IPS-NIHi11 (cell line): ENCODE measurements around the gene RAB36.

Experiments used
- DNase-seq: peaks from one replicate; pipeline ENCODE4 v3.0.0; 2012; ENCODE audit warnings: mixed read lengths, low spot score

The RAB36 gene

DNA sequence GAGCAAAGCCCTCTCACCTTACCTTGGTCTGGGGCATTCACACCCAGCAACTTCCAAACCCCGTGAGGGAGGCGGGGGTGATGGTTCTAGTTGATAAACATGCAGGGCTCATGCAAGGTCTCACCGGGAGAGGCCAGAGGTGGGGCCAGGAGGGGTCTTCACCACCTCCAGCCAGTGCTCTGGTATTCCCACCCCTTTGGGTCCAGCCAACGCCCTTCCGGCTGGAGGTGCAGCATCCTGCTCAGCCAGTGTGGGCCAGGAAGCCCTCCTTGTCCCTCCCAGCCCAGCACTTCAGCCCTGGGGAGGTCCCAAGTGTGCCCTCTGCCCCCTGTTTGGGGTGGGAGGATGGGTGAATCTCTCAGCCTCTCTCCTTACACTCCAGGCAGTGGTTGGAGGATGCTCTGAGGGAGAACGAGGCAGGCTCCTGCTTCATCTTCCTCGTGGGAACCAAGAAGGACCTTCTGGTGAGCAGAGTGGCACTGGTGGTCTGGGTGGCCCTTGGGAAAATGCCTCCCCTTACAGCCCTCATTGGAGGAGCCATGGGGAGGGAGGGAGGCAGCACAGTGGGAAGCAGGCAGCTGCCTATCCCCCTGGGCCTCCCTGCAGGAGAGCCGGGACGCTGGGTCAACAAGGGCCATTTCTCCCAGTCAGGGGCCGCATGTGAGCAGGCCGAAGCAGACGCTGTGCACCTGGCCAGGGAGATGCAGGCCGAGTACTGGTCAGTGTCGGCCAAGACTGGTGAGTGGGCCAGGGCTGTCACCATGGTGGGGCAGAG, 13.4 kb downstream of the RAB36 start:
- DNase-seq: no peak

DNA sequence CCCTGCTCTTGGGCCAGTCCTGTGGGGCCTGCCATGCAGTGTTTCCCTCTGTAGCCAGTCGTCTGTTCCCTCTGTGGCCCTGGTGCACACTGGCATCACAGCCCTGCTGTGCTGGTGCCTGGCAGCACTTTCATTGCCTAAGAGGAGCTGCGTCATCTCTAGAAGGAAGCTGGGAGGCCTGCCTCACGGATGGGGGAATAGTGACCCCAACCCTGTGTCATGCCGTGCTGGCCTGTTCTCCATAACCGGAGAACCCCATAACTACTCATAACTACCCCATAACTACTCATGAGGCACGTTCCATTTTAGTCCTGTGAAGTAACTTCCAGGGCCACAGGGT, 14.0 kb downstream of the RAB36 start:
- no peak for DNase-seq

DNA sequence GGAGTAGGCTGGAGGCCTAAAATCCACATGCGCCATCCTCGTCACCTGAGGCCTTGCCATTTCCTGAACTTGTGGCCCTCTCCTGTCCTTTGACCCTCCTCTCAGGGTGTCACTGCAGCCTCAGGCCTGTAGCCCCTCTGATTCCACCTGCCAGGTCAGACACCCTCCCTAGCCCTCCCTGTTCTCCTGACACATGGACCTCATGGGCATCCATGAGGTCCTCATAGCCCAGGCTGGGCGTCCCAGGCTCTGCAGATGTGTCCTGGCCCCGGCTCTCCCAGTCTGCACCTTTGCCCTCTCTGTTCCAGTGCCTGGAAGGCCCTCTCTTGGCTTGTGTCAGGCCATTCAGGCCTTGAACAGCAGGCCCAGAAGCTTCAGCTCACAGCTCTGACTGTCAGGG, 15.8 kb downstream of the RAB36 start:
- DNase-seq: no peak

DNA sequence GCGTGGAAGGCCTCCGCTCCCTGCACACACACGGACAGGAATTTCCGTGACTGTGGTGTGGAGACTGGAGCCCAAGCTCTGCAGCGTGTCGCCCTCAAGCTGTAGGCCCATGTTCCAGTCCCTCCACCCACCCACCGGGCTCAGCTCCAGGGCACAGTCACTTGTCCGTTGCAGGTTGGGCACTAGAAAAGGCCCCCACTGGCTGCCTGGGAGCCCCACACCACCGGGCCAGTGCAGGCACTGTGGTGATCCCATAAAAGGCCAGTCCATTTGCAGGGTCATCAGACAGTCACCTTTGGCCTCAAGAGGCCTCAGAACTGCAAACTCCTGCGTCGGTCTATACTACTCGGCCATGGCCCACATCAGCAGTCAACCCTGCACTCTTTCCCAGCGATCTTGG, 16.3 kb downstream of the RAB36 start:
- no peak for DNase-seq

DNA sequence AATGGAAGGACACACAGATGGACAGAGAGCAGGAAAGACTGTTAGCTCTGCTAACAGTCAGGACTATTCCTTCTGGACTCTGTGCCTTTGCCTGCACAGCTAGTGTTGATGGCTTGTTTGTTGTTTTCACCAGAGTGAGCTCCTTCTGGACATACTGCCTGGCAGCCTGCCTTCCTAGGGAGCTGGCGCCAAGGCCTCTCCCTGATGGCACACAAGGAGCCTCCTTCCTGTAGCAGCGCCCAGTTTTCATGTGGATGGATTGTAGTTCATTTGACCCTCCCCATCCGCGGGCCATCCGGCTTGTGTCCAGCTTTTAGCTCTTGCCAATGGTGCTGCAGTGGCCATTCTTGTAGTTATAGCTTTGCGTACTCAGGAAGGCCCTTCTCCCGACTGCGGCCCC, 18.4 kb downstream of the RAB36 start:
- DNase-seq: no peak

DNA sequence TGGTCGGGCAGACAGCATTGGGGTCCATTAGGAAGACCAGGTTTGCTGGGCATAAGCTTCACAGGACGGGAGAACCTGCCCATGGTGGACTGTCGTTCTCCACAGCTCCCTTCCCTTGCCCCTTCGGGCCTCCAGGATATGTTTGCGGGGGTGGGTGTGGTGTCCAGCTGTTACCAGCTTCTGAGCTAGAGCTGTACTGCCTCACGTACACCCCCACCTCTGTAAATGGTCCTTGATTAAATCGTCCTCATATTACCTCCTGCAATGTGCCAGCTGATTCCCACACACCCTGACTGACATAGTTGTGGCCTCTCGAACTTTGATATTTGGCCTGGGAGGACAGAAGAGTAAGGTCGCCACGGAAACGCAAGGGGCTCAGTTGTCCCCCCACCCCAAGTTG, 18.8 kb downstream of the RAB36 start:
- DNase-seq: no peak

DNA sequence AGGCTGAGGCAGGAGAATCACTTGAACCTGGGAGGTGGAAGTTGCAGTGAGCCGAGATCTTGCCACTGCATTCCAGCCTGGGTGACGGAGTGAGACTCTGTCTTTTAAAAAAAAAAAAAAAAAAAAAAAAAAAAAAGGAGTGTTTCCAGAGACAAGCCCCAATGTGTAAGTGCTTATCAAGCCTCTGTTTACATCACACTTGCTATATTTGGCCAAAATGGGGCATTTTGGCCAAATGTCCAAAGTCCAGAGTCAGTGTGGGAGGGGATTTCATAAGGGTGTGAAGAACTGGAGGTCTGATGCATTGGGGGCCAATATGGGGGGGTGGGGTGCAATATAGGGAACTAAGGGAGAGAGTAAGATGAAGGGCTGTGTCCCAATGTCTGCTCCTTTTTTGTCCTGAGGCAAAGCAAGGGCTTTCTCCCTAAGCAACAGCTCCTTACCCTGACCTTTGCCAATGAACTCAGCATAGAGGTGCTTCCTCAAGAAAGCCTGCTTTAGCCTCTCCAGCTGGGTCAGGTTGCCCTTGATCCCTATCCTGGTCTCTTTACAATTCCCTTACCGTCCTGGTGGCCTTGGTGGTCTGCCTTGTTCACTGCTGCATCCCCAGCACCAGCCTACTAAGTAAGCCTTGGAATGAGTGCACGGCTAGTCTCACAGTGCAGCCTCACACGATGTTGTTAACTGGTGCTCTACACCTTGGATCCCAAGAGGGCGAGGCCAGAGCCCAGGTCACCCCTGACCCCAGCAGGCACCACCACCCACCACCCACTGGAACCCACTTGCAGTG, 21.0 kb downstream of the RAB36 start:
- no peak for DNase-seq

DNA sequence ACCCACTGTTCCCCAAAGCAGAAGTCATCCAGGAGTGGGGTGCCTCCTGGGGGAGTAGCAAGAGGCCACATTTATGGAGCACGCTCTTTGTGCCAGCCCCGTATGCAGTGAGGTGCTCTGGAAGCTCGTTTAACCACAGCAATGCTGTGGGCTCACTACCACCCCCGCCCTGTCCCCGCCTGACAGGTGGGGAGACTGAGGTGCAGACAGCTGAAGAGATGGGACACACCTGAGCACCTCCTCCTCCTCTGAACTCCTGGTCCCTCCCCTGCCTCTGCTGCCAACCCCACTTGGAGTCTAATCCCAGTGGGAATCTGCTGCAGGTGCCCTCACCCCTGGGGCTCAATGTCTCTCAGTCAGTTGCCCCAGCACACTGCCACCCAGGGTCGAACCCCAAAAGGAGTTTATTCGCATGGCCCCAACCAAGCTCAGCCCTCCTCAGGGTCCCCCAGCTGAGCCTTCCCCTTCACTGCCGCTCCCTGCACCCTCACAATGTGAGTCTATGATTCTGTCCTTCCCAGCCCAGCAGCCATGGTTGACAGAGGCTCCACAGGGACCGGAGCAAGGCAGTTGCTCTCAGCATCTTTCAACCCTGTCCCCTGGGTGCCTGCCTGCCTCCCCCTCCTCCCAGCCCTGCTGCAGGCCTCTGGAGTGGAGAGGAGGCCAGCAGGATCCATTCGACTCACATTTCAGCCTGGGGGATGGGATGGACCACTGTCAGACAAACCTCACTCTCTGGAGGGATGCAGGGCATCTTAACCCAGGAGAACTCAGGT, 21.8 kb downstream of the RAB36 start:
- DNase-seq: no peak

DNA sequence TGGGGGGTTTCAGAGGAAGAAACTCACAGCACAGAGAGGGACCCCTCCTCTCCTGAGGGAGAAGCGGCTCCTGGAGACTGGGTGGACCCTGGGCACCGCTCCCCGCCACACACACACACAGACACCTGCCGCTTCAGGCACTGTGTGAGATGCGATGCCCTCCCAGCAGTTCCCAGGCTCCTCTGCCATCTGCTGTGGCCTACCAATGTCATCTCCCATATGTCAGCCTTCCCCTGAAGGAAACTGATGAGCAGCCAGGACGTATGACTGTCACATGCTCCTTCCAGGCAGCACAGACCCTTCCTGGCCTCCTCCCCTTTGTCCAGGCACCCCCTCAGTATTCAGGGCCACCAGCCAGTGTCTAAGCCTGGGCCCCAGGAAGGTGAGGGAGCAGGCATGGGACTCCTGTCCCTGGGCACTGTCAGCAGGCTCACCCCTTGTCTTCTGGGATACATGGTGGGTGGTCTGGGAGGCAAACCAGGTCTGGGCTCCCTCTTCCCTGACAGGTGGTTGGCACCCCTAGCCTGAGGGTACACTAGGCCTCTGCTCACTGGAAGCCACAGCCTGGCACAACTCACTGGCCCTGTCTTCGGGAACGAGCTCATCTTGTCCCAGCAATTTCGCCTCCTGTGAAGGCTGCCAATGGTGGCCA, 23.2 kb downstream of the RAB36 start:
- DNase-seq: no peak

DNA sequence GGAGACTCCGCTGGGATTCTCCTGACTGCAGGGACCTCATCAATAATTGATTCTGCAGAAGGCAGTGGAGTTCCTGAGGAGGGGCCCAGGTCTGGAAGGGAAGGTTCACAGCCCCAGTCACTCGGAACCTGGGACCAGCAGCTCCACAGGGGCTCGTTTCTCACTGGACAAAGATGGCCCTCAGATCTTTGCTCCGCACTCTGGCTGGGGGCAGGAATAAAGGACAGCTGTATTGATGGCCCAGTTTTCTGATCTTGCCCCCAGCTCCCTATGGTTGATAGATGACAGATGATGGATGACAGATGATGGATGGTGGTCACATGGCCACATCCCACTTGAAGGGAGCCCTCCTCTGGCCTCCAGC, 23.7 kb downstream of the RAB36 start:
- no peak for DNase-seq

DNA sequence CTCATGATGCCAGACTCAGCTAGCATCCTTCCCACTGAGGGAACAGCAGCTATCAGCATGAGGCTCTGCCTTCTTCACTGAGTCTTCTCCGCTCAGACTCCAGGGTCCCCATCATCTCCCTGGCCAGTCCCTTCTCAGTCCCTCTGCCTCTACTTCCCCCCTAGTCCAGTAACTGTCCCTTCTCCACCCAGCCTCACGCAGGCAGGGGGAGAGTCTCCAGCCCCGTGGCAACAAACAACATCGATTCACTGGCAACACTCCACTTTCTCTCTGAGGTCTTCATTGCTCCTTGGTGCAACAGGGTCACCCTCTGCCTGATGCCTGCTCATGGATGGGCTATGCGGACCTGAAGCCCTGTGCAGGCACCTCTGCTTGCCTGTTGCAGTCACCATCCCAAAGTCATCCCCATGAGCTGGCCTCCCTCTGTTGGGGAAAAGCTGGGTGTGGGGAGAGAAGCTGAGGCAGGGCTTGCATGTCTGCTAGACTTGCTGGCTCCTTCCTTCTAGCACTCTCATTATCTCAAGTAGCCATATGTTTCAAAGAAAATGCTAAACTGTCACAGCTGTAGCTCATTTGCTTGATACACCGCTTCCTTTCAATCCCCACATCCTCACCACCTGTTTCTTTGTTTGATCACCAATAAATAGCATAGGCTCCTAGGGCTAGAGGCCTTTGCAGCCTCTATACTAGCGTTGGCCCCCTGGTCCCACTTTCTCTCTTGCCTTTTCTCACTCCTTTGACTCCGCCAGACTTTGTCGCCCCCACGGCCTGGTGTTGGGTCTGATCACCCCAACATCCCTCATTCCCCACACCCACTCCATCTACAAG, 30.8 kb downstream of the RAB36 start:
- DNase-seq: no peak

DNA sequence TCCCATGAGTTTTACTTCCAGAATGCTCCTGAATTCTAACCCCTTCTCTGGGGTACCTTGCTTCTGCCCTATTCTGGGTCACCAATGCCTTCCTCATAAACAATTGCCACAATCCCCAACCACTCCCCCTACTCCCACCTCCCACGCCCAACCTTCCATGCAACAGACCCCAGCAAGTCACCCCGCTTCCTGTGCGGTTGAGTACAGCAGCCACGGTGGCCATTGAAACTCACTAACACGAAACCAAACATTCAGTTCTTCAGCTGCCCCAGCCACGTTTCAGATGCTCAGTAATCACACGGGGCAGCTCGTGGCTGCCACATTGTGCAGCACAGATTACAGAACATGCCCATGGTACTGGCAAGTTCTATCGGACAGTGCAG, 31.4 kb downstream of the RAB36 start:
- DNase-seq: no peak

DNA sequence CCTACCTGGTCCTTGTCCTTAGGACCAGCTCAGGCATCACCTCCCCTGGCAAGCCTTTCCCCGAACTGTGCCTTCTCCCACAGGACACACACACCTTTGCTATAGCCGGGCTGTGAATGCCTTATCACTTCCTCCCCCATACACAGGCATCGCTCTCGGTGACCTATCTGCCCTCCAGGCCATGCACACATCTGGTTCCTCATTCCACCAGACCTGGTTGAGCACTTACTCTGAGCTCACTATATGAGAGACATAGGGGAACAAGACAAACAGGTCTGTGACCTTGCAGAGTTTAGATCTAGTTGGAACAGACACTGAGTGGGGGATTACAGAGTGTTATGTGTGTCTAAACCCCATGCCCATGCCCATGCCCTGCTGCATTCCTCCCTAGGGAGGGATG, 31.9 kb downstream of the RAB36 start:
- DNase-seq: no peak

DNA sequence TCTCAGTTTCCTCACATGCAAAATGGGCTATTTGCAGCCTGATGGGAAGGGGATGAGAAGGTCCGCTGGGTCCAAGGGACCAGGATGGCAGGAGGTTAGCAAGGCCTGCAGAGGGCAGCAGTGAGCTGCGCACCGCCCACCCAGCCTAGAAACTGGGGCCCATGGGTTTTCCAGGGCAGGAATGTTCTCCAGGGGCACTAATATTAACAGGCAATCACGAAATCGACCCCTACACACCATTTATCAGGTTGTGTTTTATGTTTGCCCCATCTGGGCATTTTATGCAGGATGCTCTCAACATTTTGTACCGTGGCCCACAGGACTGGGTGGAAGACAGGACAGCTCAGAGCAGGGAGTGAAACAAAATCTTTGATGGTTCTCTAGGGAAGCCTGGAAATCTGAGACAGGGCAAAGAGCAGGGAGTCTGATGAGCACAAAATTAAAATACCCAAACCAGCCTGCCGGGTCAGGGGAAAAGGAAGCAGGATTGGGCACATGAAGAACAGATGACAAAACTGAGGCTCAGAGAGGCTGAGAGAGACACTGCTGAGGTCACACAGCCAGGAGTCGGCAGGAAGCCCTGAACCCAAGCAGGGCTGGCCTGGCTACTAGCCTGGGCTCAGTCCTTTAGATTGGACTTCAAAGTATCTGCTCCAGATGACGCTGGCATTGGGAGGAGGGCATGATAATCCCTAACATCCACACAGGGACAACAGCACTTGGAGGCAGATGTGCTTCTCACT, 33.4 kb downstream of the RAB36 start:
- DNase-seq: peak; percentile 85

DNA sequence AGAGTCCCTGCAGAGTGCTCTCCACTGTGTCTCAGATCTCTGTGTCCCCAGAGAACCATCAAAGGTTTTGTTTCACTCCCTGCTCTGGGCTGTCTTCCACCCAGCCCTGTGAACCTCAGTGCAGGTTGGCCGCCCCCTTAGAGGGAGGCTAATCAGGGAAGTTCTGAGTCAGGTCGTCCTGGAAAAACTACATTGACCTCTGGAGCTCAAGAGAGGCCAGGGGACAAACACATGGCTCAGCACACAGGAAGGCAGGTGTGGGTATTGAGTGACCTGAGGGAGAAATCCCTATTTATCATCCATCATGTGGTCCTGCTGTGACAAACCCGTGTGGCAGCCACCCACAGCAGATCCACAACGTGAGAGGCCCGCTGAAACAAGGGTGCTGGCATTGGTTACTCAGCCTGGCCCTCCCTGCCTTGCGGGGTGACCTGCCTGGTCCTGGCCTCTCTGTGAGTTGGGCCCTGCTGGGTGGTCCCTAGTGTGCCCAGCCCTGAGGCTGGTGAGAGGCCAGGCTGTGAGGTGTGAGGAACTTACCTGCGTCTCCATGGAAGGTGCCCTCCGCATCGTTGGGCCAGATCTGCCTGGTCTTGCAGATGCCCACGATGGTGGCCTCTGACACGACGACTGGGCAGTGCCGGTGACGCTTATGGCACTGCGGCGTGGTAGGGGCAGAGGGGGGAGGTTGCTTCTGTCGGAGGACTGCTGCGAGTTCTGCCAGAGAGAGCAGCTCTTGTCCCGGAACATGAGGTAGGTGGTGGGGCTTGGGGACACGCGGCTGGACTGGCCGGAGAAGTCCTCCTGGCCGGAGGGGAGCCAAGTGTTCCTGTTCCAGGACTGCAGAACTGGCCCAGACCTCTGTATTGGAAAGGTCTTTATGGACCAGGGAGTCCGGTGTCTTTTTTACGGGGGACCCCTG, 34.4 kb downstream of the RAB36 start:
- DNase-seq: no peak

DNA sequence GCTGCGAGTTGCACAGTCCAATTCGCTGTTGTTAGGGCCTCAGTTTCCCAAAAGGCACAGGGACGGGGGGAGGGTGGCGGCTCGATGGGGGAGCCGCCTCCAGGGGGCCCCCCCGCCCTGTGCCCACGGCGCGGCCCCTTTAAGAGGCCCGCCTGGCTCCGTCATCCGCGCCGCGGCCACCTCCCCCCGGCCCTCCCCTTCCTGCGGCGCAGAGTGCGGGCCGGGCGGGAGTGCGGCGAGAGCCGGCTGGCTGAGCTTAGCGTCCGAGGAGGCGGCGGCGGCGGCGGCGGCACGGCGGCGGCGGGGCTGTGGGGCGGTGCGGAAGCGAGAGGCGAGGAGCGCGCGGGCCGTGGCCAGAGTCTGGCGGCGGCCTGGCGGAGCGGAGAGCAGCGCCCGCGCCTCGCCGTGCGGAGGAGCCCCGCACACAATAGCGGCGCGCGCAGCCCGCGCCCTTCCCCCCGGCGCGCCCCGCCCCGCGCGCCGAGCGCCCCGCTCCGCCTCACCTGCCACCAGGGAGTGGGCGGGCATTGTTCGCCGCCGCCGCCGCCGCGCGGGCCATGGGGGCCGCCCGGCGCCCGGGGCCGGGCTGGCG, 35.1 kb downstream of the RAB36 start, which contains the start of gene BCR:
Gene BCR, plus strand, starts transcription at position 209 of the 592 bp plus-strand sequence. CDS start 452 bp downstream, outside the sequence.
- peak; percentile 87 for DNase-seq

DNA sequence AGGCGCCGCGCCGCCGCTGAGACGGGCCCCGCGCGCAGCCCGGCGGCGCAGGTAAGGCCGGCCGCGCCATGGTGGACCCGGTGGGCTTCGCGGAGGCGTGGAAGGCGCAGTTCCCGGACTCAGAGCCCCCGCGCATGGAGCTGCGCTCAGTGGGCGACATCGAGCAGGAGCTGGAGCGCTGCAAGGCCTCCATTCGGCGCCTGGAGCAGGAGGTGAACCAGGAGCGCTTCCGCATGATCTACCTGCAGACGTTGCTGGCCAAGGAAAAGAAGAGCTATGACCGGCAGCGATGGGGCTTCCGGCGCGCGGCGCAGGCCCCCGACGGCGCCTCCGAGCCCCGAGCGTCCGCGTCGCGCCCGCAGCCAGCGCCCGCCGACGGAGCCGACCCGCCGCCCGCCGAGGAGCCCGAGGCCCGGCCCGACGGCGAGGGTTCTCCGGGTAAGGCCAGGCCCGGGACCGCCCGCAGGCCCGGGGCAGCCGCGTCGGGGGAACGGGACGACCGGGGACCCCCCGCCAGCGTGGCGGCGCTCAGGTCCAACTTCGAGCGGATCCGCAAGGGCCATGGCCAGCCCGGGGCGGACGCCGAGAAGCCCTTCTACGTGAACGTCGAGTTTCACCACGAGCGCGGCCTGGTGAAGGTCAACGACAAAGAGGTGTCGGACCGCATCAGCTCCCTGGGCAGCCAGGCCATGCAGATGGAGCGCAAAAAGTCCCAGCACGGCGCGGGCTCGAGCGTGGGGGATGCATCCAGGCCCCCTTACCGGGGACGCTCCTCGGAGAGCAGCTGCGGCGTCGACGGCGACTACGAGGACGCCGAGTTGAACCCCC, 35.8 kb downstream of the RAB36 start:
- no peak for DNase-seq

DNA sequence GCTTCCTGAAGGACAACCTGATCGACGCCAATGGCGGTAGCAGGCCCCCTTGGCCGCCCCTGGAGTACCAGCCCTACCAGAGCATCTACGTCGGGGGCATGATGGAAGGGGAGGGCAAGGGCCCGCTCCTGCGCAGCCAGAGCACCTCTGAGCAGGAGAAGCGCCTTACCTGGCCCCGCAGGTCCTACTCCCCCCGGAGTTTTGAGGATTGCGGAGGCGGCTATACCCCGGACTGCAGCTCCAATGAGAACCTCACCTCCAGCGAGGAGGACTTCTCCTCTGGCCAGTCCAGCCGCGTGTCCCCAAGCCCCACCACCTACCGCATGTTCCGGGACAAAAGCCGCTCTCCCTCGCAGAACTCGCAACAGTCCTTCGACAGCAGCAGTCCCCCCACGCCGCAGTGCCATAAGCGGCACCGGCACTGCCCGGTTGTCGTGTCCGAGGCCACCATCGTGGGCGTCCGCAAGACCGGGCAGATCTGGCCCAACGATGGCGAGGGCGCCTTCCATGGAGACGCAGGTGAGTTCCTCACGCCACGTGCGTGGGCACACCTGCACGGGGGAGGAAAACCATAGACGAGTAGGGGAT, 36.5 kb downstream of the RAB36 start:
- no peak for DNase-seq
